ENCODE data around the gene CERS2. TPM values are rescaled to one million over a fixed set of nuclear protein-coding genes. Genes with fewer than 3 reads are reported as not detected.

Gene CERS2
- total RNA-seq, 1 experiment from 2014 or later: 165 TPM

- H3K9me3 ChIP-seq (replicated peaks): no peaks in the 10 kb centered on the region
- peak overlapping the region; percentile 35 for H3K4me3 ChIP-seq
- peaks cover 32% of the 10 kb centered on the region for H3K4me1 ChIP-seq (replicated peaks)
- no peak for DNase-seq (ENCODE audit: low read depth in 1 of 2, low spot score in 2 of 2)
- no peak overlapping the region for H3K27ac ChIP-seq
- no peaks in the 10 kb centered on the region for H3K27me3 ChIP-seq (replicated peaks)
- H3K36me3 ChIP-seq: no peaks in the 10 kb centered on the region; the same call in 1 of the 2 replicates
Observed at GRCh38 chr1:151005729-151006319, 31.2 kb upstream of the CERS2 start.

GRCh38 chr1:151003180-151003579 is 28.5 kb upstream of the CERS2 start:
- H3K9me3 ChIP-seq (replicated peaks): no peaks in the 10 kb centered on the region
- H3K27me3 ChIP-seq (replicated peaks): no peaks in the 10 kb centered on the region
- no peaks in the 10 kb centered on the region; the same call in 1 of the 2 replicates for H3K36me3 ChIP-seq
- no peak overlapping the region for H3K27ac ChIP-seq
- no peak for DNase-seq (ENCODE audit: low read depth in 1 of 2, low spot score in 2 of 2)
- peaks cover 44% of the 10 kb centered on the region for H3K4me1 ChIP-seq (replicated peaks)
- H3K4me3 ChIP-seq: no peak overlapping the region

- Histone ChIP-seq H3K4me3 (no peak overlapping the region), H3K4me1 (replicated peaks) (peaks cover 40% of the 10 kb centered on the region), H3K9me3 (replicated peaks) (no peaks in the 10 kb centered on the region), H3K27me3 (replicated peaks) (no peaks in the 10 kb centered on the region), H3K27ac (no peak overlapping the region), H3K36me3 (no peaks in the 10 kb centered on the region; the same call in 1 of the 2 replicates)
- no peak for DNase-seq (ENCODE audit: low read depth in 1 of 2, low spot score in 2 of 2)
Observed at GRCh38 chr1:151002611-151003010, 28.0 kb upstream of the CERS2 start.

- H3K9me3 ChIP-seq (replicated peaks): no peaks in the 10 kb centered on the region
- H3K4me3 ChIP-seq: no peak overlapping the region
- H3K27me3 ChIP-seq (replicated peaks): no peaks in the 10 kb centered on the region
- H3K27ac ChIP-seq: no peak overlapping the region
- H3K4me1 ChIP-seq (replicated peaks): peaks cover 35% of the 10 kb centered on the region
- no peaks in the 10 kb centered on the region; the same call in 1 of the 2 replicates for H3K36me3 ChIP-seq
- no peak for DNase-seq (ENCODE audit: low read depth in 1 of 2, low spot score in 2 of 2)
Observed at GRCh38 chr1:151002051-151002450, 27.4 kb upstream of the CERS2 start.

GRCh38 chr1:151001602-151002001 is 27.0 kb upstream of the CERS2 start:
- DNase-seq (ENCODE audit: low read depth in 1 of 2, low spot score in 2 of 2): no peak
- Histone ChIP-seq H3K4me1 (replicated peaks) (peaks cover 30% of the 10 kb centered on the region), H3K36me3 (no peaks in the 10 kb centered on the region; the same call in 1 of the 2 replicates), H3K9me3 (replicated peaks) (no peaks in the 10 kb centered on the region), H3K27me3 (replicated peaks) (no peaks in the 10 kb centered on the region), H3K27ac (no peak overlapping the region), H3K4me3 (no peak overlapping the region)

- Histone ChIP-seq H3K27me3 (replicated peaks) (no peaks in the 10 kb centered on the region), H3K27ac (no peak overlapping the region), H3K4me1 (replicated peaks) (peaks cover 19% of the 10 kb centered on the region), H3K9me3 (replicated peaks) (no peaks in the 10 kb centered on the region), H3K4me3 (no peak overlapping the region), H3K36me3 (no peaks in the 10 kb centered on the region; the same call in 1 of the 2 replicates)
- no peak for DNase-seq (ENCODE audit: low read depth in 1 of 2, low spot score in 2 of 2)
Observed at GRCh38 chr1:151000408-151000807, 25.8 kb upstream of the CERS2 start.

GRCh38 chr1:150999926-151000325 is 25.3 kb upstream of the CERS2 start:
- Histone ChIP-seq H3K36me3 (no peaks in the 10 kb centered on the region; the same call in 1 of the 2 replicates), H3K4me1 (replicated peaks) (peaks cover 19% of the 10 kb centered on the region), H3K27ac (peak overlapping the region; percentile 87), H3K27me3 (replicated peaks) (no peaks in the 10 kb centered on the region), H3K9me3 (replicated peaks) (no peaks in the 10 kb centered on the region), H3K4me3 (no peak overlapping the region)
- no peak for DNase-seq (ENCODE audit: low read depth in 1 of 2, low spot score in 2 of 2)

GRCh38 chr1:150999051-150999674 is 24.5 kb upstream of the CERS2 start:
- Histone ChIP-seq H3K27me3 (replicated peaks) (no peaks in the 10 kb centered on the region), H3K27ac (peak overlapping the region; percentile 87), H3K36me3 (no peaks in the 10 kb centered on the region; the same call in 1 of the 2 replicates), H3K9me3 (replicated peaks) (no peaks in the 10 kb centered on the region), H3K4me3 (no peak overlapping the region), H3K4me1 (replicated peaks) (peaks cover 19% of the 10 kb centered on the region)
- DNase-seq (ENCODE audit: low read depth in 1 of 2, low spot score in 2 of 2): peak; percentile 79 to 82

GRCh38 chr1:150997949-150998348 is 23.3 kb upstream of the CERS2 start:
- DNase-seq (ENCODE audit: low read depth in 1 of 2, low spot score in 2 of 2): no peak
- Histone ChIP-seq H3K4me3 (no peak overlapping the region), H3K27me3 (replicated peaks) (no peaks in the 10 kb centered on the region), H3K9me3 (replicated peaks) (no peaks in the 10 kb centered on the region), H3K27ac (no peak overlapping the region), H3K36me3 (no peaks in the 10 kb centered on the region; the same call in 1 of the 2 replicates), H3K4me1 (replicated peaks) (peaks cover 19% of the 10 kb centered on the region)

GRCh38 chr1:150997126-150997872 is 22.7 kb upstream of the CERS2 start:
- no peak for DNase-seq (ENCODE audit: low read depth in 1 of 2, low spot score in 2 of 2)
- H3K36me3 ChIP-seq: no peaks in the 10 kb centered on the region; the same call in 1 of the 2 replicates
- H3K4me1 ChIP-seq (replicated peaks): peaks cover 19% of the 10 kb centered on the region

GRCh38 chr1:150995896-150996295 is 21.3 kb upstream of the CERS2 start:
- Histone ChIP-seq H3K36me3 (no peaks in the 10 kb centered on the region; the same call in 1 of the 2 replicates), H3K4me3 (no peak overlapping the region), H3K27ac (no peak overlapping the region), H3K9me3 (replicated peaks) (no peaks in the 10 kb centered on the region), H3K27me3 (replicated peaks) (no peaks in the 10 kb centered on the region), H3K4me1 (replicated peaks) (peaks cover 19% of the 10 kb centered on the region)
- DNase-seq (ENCODE audit: low read depth in 1 of 2, low spot score in 2 of 2): peak in 1 of 2 experiments; percentile 52

More at GRCh38 chr1:150997126-150997872, 22.7 kb upstream of the CERS2 start:
- Histone ChIP-seq H3K4me3 (no peak overlapping the region), H3K27me3 (replicated peaks) (no peaks in the 10 kb centered on the region), H3K27ac (no peak overlapping the region), H3K9me3 (replicated peaks) (no peaks in the 10 kb centered on the region)

- H3K9me3 ChIP-seq (replicated peaks): no peaks in the 10 kb centered on the region
- H3K27me3 ChIP-seq (replicated peaks): no peaks in the 10 kb centered on the region
- no peak for DNase-seq (ENCODE audit: low read depth in 1 of 2, low spot score in 2 of 2)
- no peaks in the 10 kb centered on the region; the same call in 1 of the 2 replicates for H3K36me3 ChIP-seq
- peaks cover 19% of the 10 kb centered on the region for H3K4me1 ChIP-seq (replicated peaks)
- H3K27ac ChIP-seq: no peak overlapping the region
- H3K4me3 ChIP-seq: no peak overlapping the region
Observed at GRCh38 chr1:150995460-150995859, 20.8 kb upstream of the CERS2 start.

- no peaks in the 10 kb centered on the region for H3K27me3 ChIP-seq (replicated peaks)
- no peak overlapping the region for H3K27ac ChIP-seq
- peaks cover 9% of the 10 kb centered on the region for H3K4me1 ChIP-seq (replicated peaks)
- H3K36me3 ChIP-seq: no peaks in the 10 kb centered on the region; the same call in 1 of the 2 replicates
- no peaks in the 10 kb centered on the region for H3K9me3 ChIP-seq (replicated peaks)
- no peak for DNase-seq (ENCODE audit: low read depth in 1 of 2, low spot score in 2 of 2)
- H3K4me3 ChIP-seq: no peak overlapping the region
Observed at GRCh38 chr1:150994248-150994647, 19.6 kb upstream of the CERS2 start.

- Histone ChIP-seq H3K4me1 (replicated peaks) (no peaks in the 10 kb centered on the region), H3K4me3 (no peak overlapping the region), H3K36me3 (no peaks in the 10 kb centered on the region; the same call in 1 of the 2 replicates), H3K9me3 (replicated peaks) (no peaks in the 10 kb centered on the region), H3K27ac (no peak overlapping the region), H3K27me3 (replicated peaks) (no peaks in the 10 kb centered on the region)
- DNase-seq (ENCODE audit: low read depth in 1 of 2, low spot score in 2 of 2): no peak
Observed at GRCh38 chr1:150992626-150993025, 18.0 kb upstream of the CERS2 start.

Measured in SJSA1 (cell line).